GM19099 (cell line): ENCODE data around the gene ESCO1.

ENCODE experiments used
- POLR2A ChIP-seq: IDR thresholded peaks from 3 replicates; pipeline ENCODE4 v1.6.1; 2011; ENCODE audit warnings: low read depth; ENCODE audit not compliant: insufficient read length; ENCODE audit errors: extremely low read depth

ESCO1 gene

DNA sequence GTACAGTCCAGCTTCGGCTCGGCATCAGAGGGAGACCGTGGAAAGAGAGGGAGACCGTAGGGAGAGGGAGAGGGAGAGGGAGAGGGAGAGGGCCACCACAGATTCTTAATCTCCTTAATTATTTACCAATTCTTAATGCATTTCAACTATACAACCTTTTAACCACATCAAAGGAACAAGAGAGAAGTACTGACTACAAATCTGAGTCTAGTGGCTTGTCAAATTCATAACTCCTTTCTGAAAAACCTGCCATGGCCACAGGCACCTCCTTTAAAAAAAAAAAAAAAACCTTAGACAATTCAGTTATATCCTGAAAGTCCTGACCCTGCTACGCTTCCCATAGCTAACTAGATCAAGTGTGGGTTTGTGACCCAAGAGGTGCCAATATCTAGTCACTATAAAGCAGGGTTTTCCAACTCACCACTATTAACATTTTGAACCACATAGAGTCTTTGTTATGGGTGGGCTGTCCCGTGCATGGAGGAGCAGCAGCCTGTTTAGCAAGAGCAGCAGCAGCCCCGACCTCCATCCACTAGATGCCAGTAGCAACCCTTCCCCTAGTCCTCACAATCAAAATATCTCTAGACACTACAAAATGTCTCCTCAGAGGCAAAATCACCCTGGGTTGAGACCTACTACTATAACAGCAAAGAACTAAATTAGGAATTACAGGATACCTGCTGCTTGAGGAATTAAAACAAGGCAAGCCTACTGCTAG is 6.8 kb downstream of the ESCO1 start:
- no peak for TF ChIP-seq POLR2A

GRCh38 chr18:21584391-21584790 is 16.1 kb downstream of the ESCO1 start:
- TF ChIP-seq POLR2A = no peak

GRCh38 chr18:21575656-21576055 is 24.8 kb downstream of the ESCO1 start:
- TF ChIP-seq POLR2A = no peak

DNA sequence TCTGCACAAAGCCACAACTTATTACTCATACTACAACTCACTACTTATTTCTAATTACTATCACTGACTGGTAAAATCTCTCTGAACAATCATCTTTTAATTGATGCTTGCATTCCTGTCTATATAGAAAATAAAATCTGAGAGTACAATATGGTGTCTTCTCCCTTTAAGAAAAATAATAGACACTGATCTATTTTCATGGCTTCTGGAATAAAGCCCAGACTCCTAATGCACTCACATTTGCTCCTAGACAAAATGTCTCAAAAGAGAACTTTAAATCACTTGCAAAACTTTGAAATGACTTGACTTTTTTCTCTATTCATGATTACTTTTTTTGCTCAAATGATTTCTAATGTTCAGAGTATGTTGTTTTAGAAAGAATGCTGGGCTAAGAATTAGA is 28.7 kb downstream of the ESCO1 start:
- no peak for TF ChIP-seq POLR2A

- no peak for TF ChIP-seq POLR2A
Measured at GRCh38 chr18:21559195-21559594, 41.3 kb downstream of the ESCO1 start.

- TF ChIP-seq POLR2A = no peak
Measured at GRCh38 chr18:21557607-21558253, 42.8 kb downstream of the ESCO1 start.

DNA sequence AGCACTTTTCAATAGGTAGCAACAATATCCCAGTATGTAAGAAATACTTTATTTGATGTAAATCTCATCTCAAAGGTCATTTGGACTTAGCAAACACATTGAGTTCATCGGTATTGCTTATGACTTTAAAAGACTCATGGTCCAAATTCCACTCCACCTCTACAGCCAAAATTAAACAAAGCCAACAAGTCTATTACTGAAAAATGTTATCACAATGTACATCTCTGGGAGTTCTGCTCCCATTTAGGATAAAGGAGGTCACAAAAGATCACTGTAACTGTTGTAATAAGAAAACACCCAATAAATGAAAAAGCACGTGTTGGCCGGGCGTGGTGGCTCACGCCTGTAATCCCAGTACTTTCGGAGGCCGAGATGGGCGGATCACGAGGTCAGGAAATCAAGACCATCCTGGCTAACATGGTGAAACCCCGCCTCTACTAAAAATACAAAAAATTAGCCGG is 50.0 kb downstream of the ESCO1 start:
- no peak for TF ChIP-seq POLR2A

DNA sequence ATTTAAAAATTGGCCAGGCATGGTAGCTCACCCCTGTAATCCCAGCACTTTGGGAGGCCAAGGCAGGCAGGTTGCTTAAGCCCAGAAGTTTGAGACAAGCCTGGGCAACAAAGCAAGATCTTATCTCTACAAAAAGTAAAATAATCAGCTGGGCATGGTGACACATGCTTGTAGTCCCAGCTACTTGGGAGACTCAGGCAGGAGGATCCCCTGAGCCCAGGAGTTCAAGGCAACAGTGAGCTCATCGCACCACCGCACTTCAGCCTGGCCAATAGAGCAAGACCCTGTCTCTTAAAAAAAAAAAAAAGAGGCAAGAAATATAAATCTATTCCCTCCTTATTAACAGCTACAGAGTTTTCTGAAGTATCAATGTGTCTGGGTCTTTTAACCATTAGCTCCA is 51.9 kb downstream of the ESCO1 start:
- no peak for TF ChIP-seq POLR2A

GRCh38 chr18:21546423-21546822 is 54.1 kb downstream of the ESCO1 start:
- TF ChIP-seq POLR2A = no peak

DNA sequence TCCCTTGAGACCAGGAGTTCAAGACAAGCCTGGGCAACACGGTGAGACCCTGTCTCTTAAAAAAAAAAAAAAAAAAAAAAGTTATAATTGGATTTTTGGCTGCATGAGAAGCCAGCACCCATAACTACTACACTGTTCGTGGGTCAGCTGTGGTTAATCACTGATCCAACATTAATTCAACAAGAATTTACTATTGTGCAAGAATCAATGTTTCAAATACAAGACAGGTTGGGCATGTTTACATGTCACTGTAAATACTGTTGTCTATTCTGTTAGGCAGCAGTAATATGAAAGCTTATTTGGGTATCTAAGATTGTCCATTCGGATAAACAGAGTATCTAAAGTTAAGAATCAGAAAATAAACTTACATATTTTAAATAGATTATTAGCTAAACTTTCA is 62.3 kb downstream of the ESCO1 start:
- no peak for TF ChIP-seq POLR2A

- no peak for TF ChIP-seq POLR2A
Measured at GRCh38 chr18:21534327-21534726, 66.2 kb downstream of the ESCO1 start.

DNA sequence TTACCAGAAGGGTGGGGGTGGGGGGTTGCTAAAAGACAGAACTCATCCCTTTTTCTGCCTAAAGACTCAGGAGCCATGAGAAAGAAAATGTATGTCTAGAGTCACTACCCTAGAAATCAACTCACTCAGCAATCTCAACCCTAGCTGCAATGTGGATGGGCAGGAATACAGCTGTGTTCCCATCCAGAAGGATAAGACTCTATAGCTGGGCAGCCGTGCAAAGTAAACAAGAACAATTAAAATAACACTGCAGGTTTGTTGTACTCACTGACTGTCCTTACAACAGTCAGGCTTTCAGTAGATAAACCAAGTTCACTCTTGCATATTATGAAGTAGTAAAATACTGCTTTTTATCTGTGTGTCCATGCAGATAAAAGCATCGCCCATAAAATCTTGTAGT is 74.0 kb downstream of the ESCO1 start:
- TF ChIP-seq POLR2A = no peak

DNA sequence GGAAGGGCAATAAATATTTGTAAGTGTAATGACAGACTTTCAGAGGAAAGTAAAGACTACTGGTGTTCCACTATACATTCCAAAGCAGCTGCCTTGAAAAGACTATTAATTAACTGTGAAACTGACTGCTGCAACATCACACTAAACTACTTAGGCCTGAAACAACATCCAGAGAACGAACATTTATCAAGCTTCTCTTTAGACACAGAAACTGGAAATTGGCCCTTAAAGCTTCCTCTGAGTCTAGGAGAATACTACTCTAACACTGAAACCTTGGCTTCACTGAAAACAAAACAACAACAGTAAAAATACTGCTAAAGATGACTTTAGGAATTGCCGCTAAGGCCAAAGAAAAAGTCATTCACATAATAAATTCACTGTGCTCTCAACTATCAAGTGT is 74.6 kb downstream of the ESCO1 start:
- TF ChIP-seq POLR2A = no peak

DNA sequence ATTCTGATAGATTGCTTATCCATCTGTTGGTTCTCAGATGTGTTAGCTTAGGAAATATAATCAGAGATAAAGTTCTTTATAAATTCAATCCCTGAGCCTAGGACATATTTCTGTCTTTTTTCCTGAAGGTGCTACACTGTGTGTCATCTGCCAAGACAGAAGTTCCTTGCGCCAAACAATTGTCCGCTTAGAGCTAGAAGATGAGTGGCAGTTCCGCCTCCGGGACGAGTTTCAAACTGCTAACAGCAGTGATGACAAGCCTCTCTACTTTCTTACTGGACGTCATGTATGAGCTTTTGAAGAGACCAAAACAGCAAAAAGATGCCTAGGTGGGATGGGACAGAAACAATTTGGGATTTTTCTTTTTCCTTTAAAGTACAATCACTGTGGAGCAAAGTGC is 78.0 kb downstream of the ESCO1 start:
- TF ChIP-seq POLR2A = no peak

DNA sequence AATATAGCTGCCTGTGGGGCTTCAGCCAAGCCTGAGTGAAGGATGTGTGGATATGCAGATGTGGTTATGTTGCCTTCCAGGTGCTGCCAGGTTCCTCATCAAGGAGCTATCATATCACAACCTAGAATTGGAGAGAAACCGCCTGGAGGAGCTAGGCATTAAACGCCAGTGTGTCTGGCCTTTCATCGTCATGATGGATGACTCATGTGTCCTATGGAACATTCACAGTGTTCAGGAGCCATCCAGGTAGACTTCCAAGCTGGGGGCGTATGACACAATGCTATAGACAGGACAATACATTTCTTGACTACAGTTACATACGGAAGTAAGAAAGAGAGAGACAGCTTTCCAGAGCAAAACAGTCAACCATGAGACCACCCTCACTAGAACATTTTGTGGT is 86.8 kb downstream of the ESCO1 start:
- no peak for TF ChIP-seq POLR2A

DNA sequence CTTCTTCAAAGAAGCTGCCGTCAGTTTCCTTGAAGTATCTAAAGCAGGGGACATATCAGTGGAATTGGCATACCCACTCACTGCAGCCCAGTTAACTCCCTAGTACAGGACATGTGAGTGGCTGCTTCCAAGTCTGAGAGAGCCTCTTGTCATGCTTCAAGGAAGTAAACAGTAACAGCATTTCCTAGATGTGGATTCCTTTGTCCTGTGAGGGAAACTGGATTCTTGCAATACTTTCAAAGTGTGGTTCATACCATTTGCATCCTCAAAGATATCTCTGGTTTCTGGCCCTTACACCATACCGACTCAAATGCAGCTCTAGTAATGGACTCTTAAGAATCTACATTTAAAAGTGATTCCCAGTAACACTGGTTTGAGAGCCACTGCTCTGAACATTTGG is 87.2 kb downstream of the ESCO1 start:
- no peak for TF ChIP-seq POLR2A
